Measurements from ENCODE around the gene TCERG1L. TPM values are rescaled to one million over a fixed set of nuclear protein-coding genes. Genes with fewer than 3 reads are reported as not detected.

Gene TCERG1L
- total RNA-seq, 1 experiment from 2014 or later = not detected

DNA sequence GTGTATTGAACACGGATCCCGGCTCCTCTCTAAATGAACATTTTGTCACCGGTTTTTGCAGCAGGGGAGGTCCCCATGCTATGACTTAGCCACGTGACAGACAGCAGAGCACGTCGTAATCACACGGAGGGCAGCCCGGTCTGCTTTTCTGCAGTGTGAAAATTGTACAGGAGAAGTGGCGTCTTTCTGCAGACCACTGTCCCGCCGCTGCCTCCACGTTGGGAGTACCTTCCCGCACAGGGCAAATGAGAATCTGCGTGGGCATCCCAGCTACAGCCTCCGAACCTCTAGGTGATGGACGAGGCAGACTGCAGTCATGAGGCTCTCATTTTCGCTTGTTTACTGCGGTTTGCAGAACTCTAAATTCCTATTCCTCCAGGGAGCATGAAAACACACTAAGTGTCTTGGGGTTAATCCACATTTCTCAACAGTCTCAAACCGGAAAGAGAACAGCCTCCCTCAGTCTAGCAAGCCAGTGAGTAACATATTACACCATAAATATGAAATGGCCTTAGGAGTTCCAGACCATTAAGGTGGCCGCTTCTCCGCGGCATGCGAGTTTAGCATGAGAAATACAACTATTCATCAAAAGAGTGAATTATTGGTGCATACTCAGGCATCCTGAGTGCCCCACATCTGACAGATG lies 89.8 kb downstream of the TCERG1L start:
- intact Hi-C loops (cut with micrococcal nuclease; ENCODE audit: unreplicated experiment) = no loop called here
- Histone ChIP-seq H3K27me3 (ENCODE audit: control insufficient read depth, insufficient read depth, low read length) (peaks cover 4% of the 10 kb centered on the region; the same call in 1 of the 2 replicates), H3K4me1 (ENCODE audit: control insufficient read depth, insufficient read depth, low read length) (no peaks in the 10 kb centered on the region), H3K36me3 (ENCODE audit: control insufficient read depth, insufficient read depth, low read length) (no peaks in the 10 kb centered on the region), H3K4me3 (ENCODE audit: low read depth in 2 of 2, low read length in 2 of 2) (no peak overlapping the region), H3K9me3 (ENCODE audit: control insufficient read depth, insufficient read depth, low read depth, low read length) (no peaks in the 10 kb centered on the region), H3K27ac (ENCODE audit: low read length) (no peak overlapping the region)
- TF ChIP-seq, protein P1, sequence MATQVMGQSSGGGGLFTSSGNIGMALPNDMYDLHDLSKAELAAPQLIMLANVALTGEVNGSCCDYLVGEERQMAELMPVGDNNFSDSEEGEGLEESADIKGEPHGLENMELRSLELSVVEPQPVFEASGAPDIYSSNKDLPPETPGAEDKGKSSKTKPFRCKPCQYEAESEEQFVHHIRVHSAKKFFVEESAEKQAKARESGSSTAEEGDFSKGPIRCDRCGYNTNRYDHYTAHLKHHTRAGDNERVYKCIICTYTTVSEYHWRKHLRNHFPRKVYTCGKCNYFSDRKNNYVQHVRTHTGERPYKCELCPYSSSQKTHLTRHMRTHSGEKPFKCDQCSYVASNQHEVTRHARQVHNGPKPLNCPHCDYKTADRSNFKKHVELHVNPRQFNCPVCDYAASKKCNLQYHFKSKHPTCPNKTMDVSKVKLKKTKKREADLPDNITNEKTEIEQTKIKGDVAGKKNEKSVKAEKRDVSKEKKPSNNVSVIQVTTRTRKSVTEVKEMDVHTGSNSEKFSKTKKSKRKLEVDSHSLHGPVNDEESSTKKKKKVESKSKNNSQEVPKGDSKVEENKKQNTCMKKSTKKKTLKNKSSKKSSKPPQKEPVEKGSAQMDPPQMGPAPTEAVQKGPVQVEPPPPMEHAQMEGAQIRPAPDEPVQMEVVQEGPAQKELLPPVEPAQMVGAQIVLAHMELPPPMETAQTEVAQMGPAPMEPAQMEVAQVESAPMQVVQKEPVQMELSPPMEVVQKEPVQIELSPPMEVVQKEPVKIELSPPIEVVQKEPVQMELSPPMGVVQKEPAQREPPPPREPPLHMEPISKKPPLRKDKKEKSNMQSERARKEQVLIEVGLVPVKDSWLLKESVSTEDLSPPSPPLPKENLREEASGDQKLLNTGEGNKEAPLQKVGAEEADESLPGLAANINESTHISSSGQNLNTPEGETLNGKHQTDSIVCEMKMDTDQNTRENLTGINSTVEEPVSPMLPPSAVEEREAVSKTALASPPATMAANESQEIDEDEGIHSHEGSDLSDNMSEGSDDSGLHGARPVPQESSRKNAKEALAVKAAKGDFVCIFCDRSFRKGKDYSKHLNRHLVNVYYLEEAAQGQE (IDR thresholded peaks at IDR 0.05; ENCODE audit: insufficient read depth in 1 of 2, low read depth in 2 of 2, low read length in 1 of 2) = no peak
- TF ChIP-seq TCF7L2 (IDR thresholded peaks at IDR 0.05; ENCODE audit: low read depth, low read length) (no peak), SIN3A (IDR thresholded peaks at IDR 0.05; ENCODE audit: borderline replicate concordance, insufficient read depth, low read depth, low read length) (no peak), POLR2AphosphoS5 (IDR thresholded peaks at IDR 0.05; ENCODE audit: low read depth, low read length) (no peak)
- TF ChIP-seq, protein P2, sequence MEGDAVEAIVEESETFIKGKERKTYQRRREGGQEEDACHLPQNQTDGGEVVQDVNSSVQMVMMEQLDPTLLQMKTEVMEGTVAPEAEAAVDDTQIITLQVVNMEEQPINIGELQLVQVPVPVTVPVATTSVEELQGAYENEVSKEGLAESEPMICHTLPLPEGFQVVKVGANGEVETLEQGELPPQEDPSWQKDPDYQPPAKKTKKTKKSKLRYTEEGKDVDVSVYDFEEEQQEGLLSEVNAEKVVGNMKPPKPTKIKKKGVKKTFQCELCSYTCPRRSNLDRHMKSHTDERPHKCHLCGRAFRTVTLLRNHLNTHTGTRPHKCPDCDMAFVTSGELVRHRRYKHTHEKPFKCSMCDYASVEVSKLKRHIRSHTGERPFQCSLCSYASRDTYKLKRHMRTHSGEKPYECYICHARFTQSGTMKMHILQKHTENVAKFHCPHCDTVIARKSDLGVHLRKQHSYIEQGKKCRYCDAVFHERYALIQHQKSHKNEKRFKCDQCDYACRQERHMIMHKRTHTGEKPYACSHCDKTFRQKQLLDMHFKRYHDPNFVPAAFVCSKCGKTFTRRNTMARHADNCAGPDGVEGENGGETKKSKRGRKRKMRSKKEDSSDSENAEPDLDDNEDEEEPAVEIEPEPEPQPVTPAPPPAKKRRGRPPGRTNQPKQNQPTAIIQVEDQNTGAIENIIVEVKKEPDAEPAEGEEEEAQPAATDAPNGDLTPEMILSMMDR (IDR thresholded peaks at IDR 0.05) = no peak
- in situ Hi-C loops (cut with HindIII; ENCODE audit: low pct_unique_long_range_greater_than_20kb, low sequenced_read_pairs) = no loop called here
- ChIA-PET CTCF (no interaction called here), POLR2A (no interaction called here)
- ATAC-seq = no peak
- DNase-seq (ENCODE audit: low read depth, low spot score) = no peak
- no TSS peak for BruUV-seq (replicated peaks)

DNA sequence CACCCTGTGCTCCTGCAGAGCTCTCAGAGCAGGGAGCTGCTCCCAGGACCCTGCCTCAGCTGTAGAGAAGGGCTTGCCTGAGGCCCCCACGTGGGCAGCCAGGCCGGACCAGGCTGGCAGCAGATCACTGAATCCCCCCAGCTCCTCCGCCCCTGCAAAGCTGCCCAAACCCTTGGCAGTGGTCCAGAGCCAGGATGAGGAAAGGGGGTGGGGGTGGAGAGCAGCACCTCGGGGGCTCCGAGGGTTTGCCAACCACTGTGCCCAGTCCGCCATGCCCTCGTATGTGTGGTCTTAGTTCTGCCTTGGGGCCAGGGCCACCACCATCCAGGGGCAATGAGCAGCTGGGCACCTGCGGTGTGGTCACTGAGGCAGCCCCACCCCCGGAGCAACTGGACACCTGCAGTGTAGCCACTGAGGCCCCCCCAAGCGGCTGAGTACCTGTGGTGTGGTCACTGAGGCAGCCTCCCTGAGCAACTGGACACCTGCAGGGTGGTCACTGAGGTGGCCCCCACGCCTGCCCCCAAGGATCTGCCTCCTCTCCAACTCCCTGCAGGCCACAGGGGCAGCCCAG lies 90.8 kb downstream of the TCERG1L start:
- in situ Hi-C loops (cut with HindIII; ENCODE audit: low pct_unique_long_range_greater_than_20kb, low sequenced_read_pairs) = no loop called here
- TF ChIP-seq SIN3A (IDR thresholded peaks at IDR 0.05; ENCODE audit: borderline replicate concordance, insufficient read depth, low read depth, low read length) (no peak), POLR2AphosphoS5 (IDR thresholded peaks at IDR 0.05; ENCODE audit: low read depth, low read length) (no peak), TCF7L2 (IDR thresholded peaks at IDR 0.05; ENCODE audit: low read depth, low read length) (no peak)
- TF ChIP-seq, protein P2 (IDR thresholded peaks at IDR 0.05) = no peak
- TF ChIP-seq, protein P1 (IDR thresholded peaks at IDR 0.05; ENCODE audit: insufficient read depth in 1 of 2, low read depth in 2 of 2, low read length in 1 of 2) = no peak
- ChIA-PET POLR2A (no interaction called here), CTCF (no interaction called here)
- intact Hi-C loops (cut with micrococcal nuclease; ENCODE audit: unreplicated experiment) = no loop called here
- Histone ChIP-seq H3K4me1 (ENCODE audit: control insufficient read depth, insufficient read depth, low read length) (no peaks in the 10 kb centered on the region), H3K4me3 (ENCODE audit: low read depth in 2 of 2, low read length in 2 of 2) (no peak overlapping the region), H3K9me3 (ENCODE audit: control insufficient read depth, insufficient read depth, low read depth, low read length) (no peaks in the 10 kb centered on the region), H3K27me3 (ENCODE audit: control insufficient read depth, insufficient read depth, low read length) (peaks cover 5% of the 10 kb centered on the region; the same call in 1 of the 2 replicates), H3K36me3 (ENCODE audit: control insufficient read depth, insufficient read depth, low read length) (no peaks in the 10 kb centered on the region), H3K27ac (ENCODE audit: low read length) (no peak overlapping the region)
- BruUV-seq (replicated peaks) = no TSS peak
- no peak for DNase-seq (ENCODE audit: low read depth, low spot score)
- no peak for ATAC-seq

Measured in Panc1 (cell line).